GM12878 (cell line): ENCODE data around the gene TSPAN10. TPM values are rescaled to one million over a fixed set of nuclear protein-coding genes. Genes with fewer than 3 reads are reported as not detected.

Source experiments
- ATAC-seq: fragments of 200-7000 bp; cut with Tn5 transposase; 3 replicates; pipeline ENCODE4 v1.9.1; 2020; ENCODE audit warnings: mild to moderate bottlenecking, moderate library complexity
- BruUV-seq: library from RNA; stranded (reverse); fragments of 400-500 nt; replicated peaks from 2 replicates; lab custom pipeline; 2021; lab: Mats Ljungman, UMichigan
- CTCF ChIA-PET: fragments of 300-600 bp; sonication (Branson Sonifier 250); formaldehyde crosslinking; extraction: SDS; loops from one replicate; lab custom pipeline; 2021; ENCODE audit warnings: inconsistent platforms; lab: Yijun Ruan, JAX
- POLR2A ChIA-PET: fragments of 350-600 bp; formaldehyde crosslinking; extraction: SDS; loops from one replicate; lab custom pipeline; 2021; ENCODE audit warnings: inconsistent platforms; lab: Charles Lee
- RAD21 ChIA-PET: fragments of 300-600 bp; sonication (Branson Sonifier 250); formaldehyde crosslinking; loops from one replicate; lab custom pipeline; 2023; ENCODE audit warnings: antibody characterized with exemption; ENCODE audit not compliant: unreplicated experiment; lab: Charles Lee
- SMC1A ChIA-PET: fragments of 300-600 bp; sonication (Branson Sonifier 250); formaldehyde crosslinking; loops from one replicate; lab custom pipeline; 2023; ENCODE audit not compliant: unreplicated experiment, uncharacterized antibody; lab: Charles Lee
- DNase-seq: peaks from one replicate; pipeline ENCODE4 v3.0.0-alpha.2; 2011; ENCODE audit warnings: low read depth, low spot score
- FAIRE-seq: peaks from 3 replicates; lab custom pipeline; 2011; peaks lifted over from hg19 to GRCh38; lab: Jason Lieb, UNC
- H2AFZ ChIP-seq: 2 replicates; pipeline ENCODE4 v1.6.0; 2011; ENCODE audit warnings: low read depth, low read length, control low read depth; ENCODE audit not compliant: control insufficient read depth
- H3K27ac ChIP-seq: 2 replicates; pipeline ENCODE4 v1.5.1; 2011; ENCODE audit warnings: control low read depth; ENCODE audit not compliant: control insufficient read depth, insufficient read depth
- H3K27me3 ChIP-seq, 2 experiments: replicated peaks in 1 of 2; 2 replicates each; pipeline versions ENCODE4 v1.6.0 to v1.6.1; 2011; ENCODE audit warnings: low read length in 1 of 2; ENCODE audit not compliant: control insufficient read depth in 2 of 2, insufficient read depth in 2 of 2
- H3K36me3 ChIP-seq, 2 experiments: 2 replicates each; pipeline ENCODE4 v1.5.1; 2011; ENCODE audit warnings: low read length in 1 of 2; ENCODE audit not compliant: control insufficient read depth in 2 of 2, insufficient read depth in 2 of 2
- H3K4me1 ChIP-seq: 2 replicates; pipeline ENCODE4 v1.6.1; 2011; ENCODE audit warnings: mild to moderate bottlenecking, low read length, moderate library complexity, mixed read lengths; ENCODE audit not compliant: control insufficient read depth, insufficient read depth
- H3K4me2 ChIP-seq: 2 replicates; pipeline ENCODE4 v1.6.0; 2011; ENCODE audit warnings: control low read depth; ENCODE audit not compliant: control insufficient read depth, insufficient read depth
- H3K4me3 ChIP-seq: fragments of 200-600 bp; sonication (generic); 2 replicates; pipeline ENCODE4 v1.5.1; 2016
- H3K79me2 ChIP-seq: 2 replicates; pipeline ENCODE4 v1.6.0; 2011; ENCODE audit warnings: low read length; ENCODE audit not compliant: control insufficient read depth, insufficient read depth
- H3K9ac ChIP-seq: 2 replicates; pipeline ENCODE4 v1.8.0; 2011; ENCODE audit warnings: low read length, control low read depth, mixed read lengths; ENCODE audit not compliant: control insufficient read depth, insufficient read depth
- H3K9me3 ChIP-seq: replicated peaks from 3 replicates; pipeline ENCODE4 v1.5.1; 2011; ENCODE audit warnings: mild to moderate bottlenecking, low read length; ENCODE audit not compliant: control insufficient read depth, insufficient read depth
- H4K20me1 ChIP-seq: 2 replicates; pipeline ENCODE4 v1.6.0; 2011; ENCODE audit not compliant: control insufficient read depth, insufficient read depth
- BHLHE40 ChIP-seq, 2 experiments: fragments of 450-650 bp in 1 of 2; IDR thresholded peaks; 2 replicates each; pipeline ENCODE4 v1.6.1; 2011 to 2017; ENCODE audit warnings: low read depth in 2 of 2, borderline replicate concordance in 1 of 2, improper control_type of control experiment in 1 of 2, low read length in 1 of 2, mild to moderate bottlenecking in 1 of 2
- CEBPZ ChIP-seq: fragments of 150-350 bp; IDR thresholded peaks from 2 replicates; pipeline ENCODE4 v1.6.1; 2016; ENCODE audit warnings: low read depth, low read length
- CREB1 ChIP-seq: IDR thresholded peaks from 2 replicates; pipeline ENCODE4 v1.6.1; 2012; ENCODE audit warnings: low read depth, mild to moderate bottlenecking, inconsistent platforms
- CUX1 ChIP-seq: IDR thresholded peaks from 2 replicates; pipeline ENCODE4 v1.6.1; 2012; ENCODE audit warnings: improper control_type of control experiment, low read depth, low read length; ENCODE audit not compliant: insufficient replicate concordance
- HSF1 ChIP-seq: fragments of 150-350 bp; IDR thresholded peaks from 2 replicates; pipeline ENCODE4 v1.6.1; 2014; ENCODE audit warnings: mild to moderate bottlenecking, low read depth, low read length
- MEF2A ChIP-seq: IDR thresholded peaks from 2 replicates; pipeline ENCODE4 v1.6.1; 2011; ENCODE audit warnings: low read depth, mild to moderate bottlenecking, low read length, moderate library complexity; ENCODE audit not compliant: insufficient read depth
- NR2C2 ChIP-seq: IDR thresholded peaks from 2 replicates; pipeline ENCODE4 v1.6.1; 2011; ENCODE audit warnings: borderline replicate concordance, low read depth; ENCODE audit not compliant: control insufficient read depth, insufficient read length
- POLR2A ChIP-seq: IDR thresholded peaks from 2 replicates; pipeline ENCODE4 v1.6.1; 2011; ENCODE audit warnings: low read depth, mild to moderate bottlenecking, low read length
- SMAD5 ChIP-seq: IDR thresholded peaks from 2 replicates; pipeline ENCODE4 v1.6.1; 2016; ENCODE audit warnings: antibody characterized with exemption, low read depth
- SMC3 ChIP-seq: IDR thresholded peaks from 2 replicates; pipeline ENCODE4 v1.6.1; 2011; ENCODE audit warnings: low read length, improper control_type of control experiment, borderline replicate concordance
- WGBS: methylation state at CpG from one replicate; pipeline ENCODE4 v1.1.6; 2016; ENCODE audit warnings: low lambda C conversion rate; ENCODE audit not compliant: insufficient replicate concordance, insufficient coverage; ENCODE audit errors: missing lambda C conversion rate; 5-methylcytosine and 5-hydroxymethylcytosine counted together
- in situ Hi-C: fragments of 300-500 bp; cut with MboI; formaldehyde crosslinking; loops from 9 replicates; pipeline ENCODE4 v1.14.3; 2018; ENCODE audit warnings: mixed read lengths
- intact Hi-C: fragments of 100-400 bp; cut with micrococcal nuclease; formaldehyde crosslinking; loops from one replicate; pipeline ENCODE4 v1.14.2; 2022; ENCODE audit not compliant: unreplicated experiment
- polyA plus RNA-seq, 11 experiments: library from polyadenylated mRNA; depleted of rRNA in 4 of 11; unstranded in 6 of 11; stranded (reverse) in 5 of 11; fragments of >200 nt; fragmentation: Nextera tagmentation in 4 of 11; fragmentation: Illumina TruSeq in 1 of 11; extraction: Ambion mirVana in 4 of 11; extraction: Trizol in 1 of 11; gene quantifications; 1 replicate in 1 of 11; 2 replicates in 10 of 11; pipeline versions ENCODE4 v1.2.1 to v1.2.3, GENCODE V29; 2011 to 2016; ENCODE audit warnings: inconsistent platforms in 2 of 11, missing spikeins in 2 of 11, low read depth in 1 of 11
- total RNA-seq, 4 experiments: library from RNA; depleted of rRNA in 3 of 4; stranded (reverse); fragments of >200 nt in 3 of 4; fragmentation: Illumina TruSeq in 1 of 4; extraction: Trizol in 1 of 4; gene quantifications; 2 replicates each; pipeline versions ENCODE4 v1.2.1 to v1.2.3, GENCODE V29; 2013 to 2021

The TSPAN10 gene
- total and polyA plus RNA-seq, 10 of the 15 experiments (the other 5 are each of a cell fraction or from before 2014, with no cell fraction given) = 0.13 to 0.82 (median 0.43) TPM

GRCh38 chr17:81656835-81657234, 19.8 kb downstream of the TSPAN10 start:
- Histone ChIP-seq H3K79me2 (no peaks in the 10 kb centered on the region), H4K20me1 (no peaks in the 10 kb centered on the region), H3K9ac (no peak overlapping the region), H3K36me3 (no peaks in the 10 kb centered on the region), H3K4me3 (no peak overlapping the region), H3K4me1 (peaks cover 8% of the 10 kb centered on the region; the same call in 1 of the 2 replicates), H2AFZ (no peak overlapping the region), H3K4me2 (no peak overlapping the region), H3K9me3 (no peaks in the 10 kb centered on the region), H3K27ac (no peak overlapping the region), H3K27me3 (no peaks in the 10 kb centered on the region)
- no peak for ATAC-seq
- DNase-seq = no peak
- ChIA-PET CTCF (no interaction called here), RAD21 (interaction anchor here (1.0 kb wide), 1 partner anchor 105 kb away, joined by 3 read pairs; the partner anchor contains the start of gene FAAP100), SMC1A (no interaction called here), POLR2A (interaction anchor here (1.1 kb wide), 1 partner anchor 27 kb away, joined by 3 read pairs; the partner anchor contains the start of genes ARL16 and HGS)
- no peak for FAIRE-seq
- in situ Hi-C loops (no loop called here), intact Hi-C loops (no loop called here)
- BruUV-seq = no TSS peak
- WGBS = 12% methylated on average over 4 of the region's 4 CpGs
- TF ChIP-seq CREB1 (no peak), HSF1 (no peak), BHLHE40 (IDR thresholded peaks at IDR 0.05; ENCODE audit: borderline replicate concordance in 1 of 2, low read depth in 2 of 2, low read length in 1 of 2) (no peak), POLR2A (no peak), CUX1 (no peak), MEF2A (no peak), SMAD5 (no peak), CEBPZ (no peak), SMC3 (no peak), NR2C2 (no peak)
